ENCODE results near the gene ANKRD27. TPM values are rescaled to one million over a fixed set of nuclear protein-coding genes. Genes with fewer than 3 reads are reported as not detected.
"Not testable (repeated sequence)": the region's sequence is repeated elsewhere in the genome, so short reads cannot be mapped to it uniquely, and the experiment has no call there.

Gene ANKRD27
- total RNA-seq, 1 experiment from 2014 or later: 48.1 TPM

- Histone ChIP-seq H3K4me2 (ENCODE audit: low read depth, low read length, poor library complexity, severe bottlenecking) (no peak overlapping the region), H3K27ac (ENCODE audit: low read length) (no peak overlapping the region), H3K36me3 (ENCODE audit: insufficient read depth, low read length) (peaks cover 7% of the 10 kb centered on the region), H3K4me3 (ENCODE audit: low read length) (no peak overlapping the region), H3K27me3 (ENCODE audit: low read length) (no peaks in the 10 kb centered on the region), H3K9me2 (replicated peaks; ENCODE audit: insufficient read depth, low read length) (no peaks in the 10 kb centered on the region), H3K9ac (ENCODE audit: low read length) (no peak overlapping the region), H3K9me3 (ENCODE audit: low read length) (no peaks in the 10 kb centered on the region), H3K4me1 (ENCODE audit: low read length) (no peaks in the 10 kb centered on the region), H3K79me2 (ENCODE audit: low read length) (no peaks in the 10 kb centered on the region), H4K20me1 (ENCODE audit: insufficient read depth, low read depth, low read length) (no peaks in the 10 kb centered on the region), H2AFZ (ENCODE audit: low read length) (no peak overlapping the region)
- no peak for DNase-seq
Measured at GRCh38 chr19:32605544-32605943, 69.4 kb downstream of the ANKRD27 start.

- Histone ChIP-seq H4K20me1 (ENCODE audit: insufficient read depth, low read depth, low read length) (no peaks in the 10 kb centered on the region), H3K9me3 (ENCODE audit: low read length) (no peaks in the 10 kb centered on the region)
Measured at GRCh38 chr19:32603961-32604360, 71.0 kb downstream of the ANKRD27 start.

GRCh38 chr19:32599736-32600157 lies 75.2 kb downstream of the ANKRD27 start:
- Histone ChIP-seq H3K27ac (ENCODE audit: low read length) (no peak overlapping the region), H3K9me2 (replicated peaks; ENCODE audit: insufficient read depth, low read length) (no peaks in the 10 kb centered on the region), H4K20me1 (ENCODE audit: insufficient read depth, low read depth, low read length) (no peaks in the 10 kb centered on the region), H3K4me3 (ENCODE audit: low read length) (no peak overlapping the region), H3K36me3 (ENCODE audit: insufficient read depth, low read length) (peaks cover 36% of the 10 kb centered on the region), H3K9me3 (ENCODE audit: low read length) (no peaks in the 10 kb centered on the region), H3K4me1 (ENCODE audit: low read length) (no peaks in the 10 kb centered on the region), H3K4me2 (ENCODE audit: low read depth, low read length, poor library complexity, severe bottlenecking) (no peak overlapping the region), H3K27me3 (ENCODE audit: low read length) (no peaks in the 10 kb centered on the region), H3K79me2 (ENCODE audit: low read length) (no peaks in the 10 kb centered on the region), H2AFZ (ENCODE audit: low read length) (no peak overlapping the region), H3K9ac (ENCODE audit: low read length) (no peak overlapping the region)
- DNase-seq: peak; percentile 81

More at GRCh38 chr19:32603961-32604360, 71.0 kb downstream of the ANKRD27 start:
- Histone ChIP-seq H3K4me3 (ENCODE audit: low read length) (no peak overlapping the region), H3K4me2 (ENCODE audit: low read depth, low read length, poor library complexity, severe bottlenecking) (no peak overlapping the region), H3K4me1 (ENCODE audit: low read length) (no peaks in the 10 kb centered on the region), H3K36me3 (ENCODE audit: insufficient read depth, low read length) (peaks cover 13% of the 10 kb centered on the region), H3K27ac (ENCODE audit: low read length) (no peak overlapping the region), H3K79me2 (ENCODE audit: low read length) (no peaks in the 10 kb centered on the region), H3K27me3 (ENCODE audit: low read length) (no peaks in the 10 kb centered on the region), H3K9ac (ENCODE audit: low read length) (no peak overlapping the region), H3K9me2 (replicated peaks; ENCODE audit: insufficient read depth, low read length) (no peaks in the 10 kb centered on the region), H2AFZ (ENCODE audit: low read length) (no peak overlapping the region)
- DNase-seq: no peak

GRCh38 chr19:32599258-32599657 lies 75.7 kb downstream of the ANKRD27 start:
- H3K4me3 ChIP-seq (ENCODE audit: low read length): no peak overlapping the region
- H2AFZ ChIP-seq (ENCODE audit: low read length): no peak overlapping the region
- H3K4me2 ChIP-seq (ENCODE audit: low read depth, low read length, poor library complexity, severe bottlenecking): no peak overlapping the region
- no peaks in the 10 kb centered on the region for H3K9me2 ChIP-seq (replicated peaks; ENCODE audit: insufficient read depth, low read length)
- no peaks in the 10 kb centered on the region for H3K9me3 ChIP-seq (ENCODE audit: low read length)
- H3K27me3 ChIP-seq (ENCODE audit: low read length): no peaks in the 10 kb centered on the region
- no peak for DNase-seq
- no peaks in the 10 kb centered on the region for H4K20me1 ChIP-seq (ENCODE audit: insufficient read depth, low read depth, low read length)
- no peaks in the 10 kb centered on the region for H3K79me2 ChIP-seq (ENCODE audit: low read length)
- H3K4me1 ChIP-seq (ENCODE audit: low read length): no peaks in the 10 kb centered on the region
- H3K36me3 ChIP-seq (ENCODE audit: insufficient read depth, low read length): peaks cover 40% of the 10 kb centered on the region
- H3K27ac ChIP-seq (ENCODE audit: low read length): no peak overlapping the region
- H3K9ac ChIP-seq (ENCODE audit: low read length): no peak overlapping the region

GRCh38 chr19:32598022-32598421 lies 77.0 kb downstream of the ANKRD27 start:
- H3K27me3 ChIP-seq (ENCODE audit: low read length): no peaks in the 10 kb centered on the region
- no peak overlapping the region for H3K27ac ChIP-seq (ENCODE audit: low read length)
- no peaks in the 10 kb centered on the region for H4K20me1 ChIP-seq (ENCODE audit: insufficient read depth, low read depth, low read length)
- no peak overlapping the region for H3K4me3 ChIP-seq (ENCODE audit: low read length)
- no peak overlapping the region for H3K9ac ChIP-seq (ENCODE audit: low read length)
- no peak for DNase-seq
- H3K4me1 ChIP-seq (ENCODE audit: low read length): no peaks in the 10 kb centered on the region
- no peaks in the 10 kb centered on the region for H3K9me2 ChIP-seq (replicated peaks; ENCODE audit: insufficient read depth, low read length)
- H3K9me3 ChIP-seq (ENCODE audit: low read length): no peaks in the 10 kb centered on the region
- H3K4me2 ChIP-seq (ENCODE audit: low read depth, low read length, poor library complexity, severe bottlenecking): no peak overlapping the region
- H3K36me3 ChIP-seq (ENCODE audit: insufficient read depth, low read length): peaks cover 42% of the 10 kb centered on the region
- H2AFZ ChIP-seq (ENCODE audit: low read length): no peak overlapping the region
- no peaks in the 10 kb centered on the region for H3K79me2 ChIP-seq (ENCODE audit: low read length)

GRCh38 chr19:32595491-32595890 lies 79.5 kb downstream of the ANKRD27 start:
- H3K4me3 ChIP-seq (ENCODE audit: low read length): no peak overlapping the region
- no peak for DNase-seq
- no peaks in the 10 kb centered on the region for H3K9me2 ChIP-seq (replicated peaks; ENCODE audit: insufficient read depth, low read length)
- H3K9me3 ChIP-seq (ENCODE audit: low read length): no peaks in the 10 kb centered on the region
- H2AFZ ChIP-seq (ENCODE audit: low read length): no peak overlapping the region
- no peak overlapping the region for H3K4me2 ChIP-seq (ENCODE audit: low read depth, low read length, poor library complexity, severe bottlenecking)
- H3K4me1 ChIP-seq (ENCODE audit: low read length): no peaks in the 10 kb centered on the region
- H4K20me1 ChIP-seq (ENCODE audit: insufficient read depth, low read depth, low read length): no peaks in the 10 kb centered on the region
- H3K36me3 ChIP-seq (ENCODE audit: insufficient read depth, low read length): peaks cover 42% of the 10 kb centered on the region
- no peak overlapping the region for H3K27ac ChIP-seq (ENCODE audit: low read length)
- no peaks in the 10 kb centered on the region for H3K27me3 ChIP-seq (ENCODE audit: low read length)
- no peaks in the 10 kb centered on the region for H3K79me2 ChIP-seq (ENCODE audit: low read length)
- no peak overlapping the region for H3K9ac ChIP-seq (ENCODE audit: low read length)

GRCh38 chr19:32594021-32594420 lies 81.0 kb downstream of the ANKRD27 start:
- Histone ChIP-seq H3K27me3 (ENCODE audit: low read length) (no peaks in the 10 kb centered on the region), H3K27ac (ENCODE audit: low read length) (no peak overlapping the region), H3K36me3 (ENCODE audit: insufficient read depth, low read length) (peaks cover 37% of the 10 kb centered on the region)

GRCh38 chr19:32587747-32588504 lies 87.1 kb downstream of the ANKRD27 start:
- not testable (repeated sequence) for H3K27ac ChIP-seq (ENCODE audit: low read length); H3K9me2 ChIP-seq (replicated peaks; ENCODE audit: insufficient read depth, low read length); H3K4me1 ChIP-seq (ENCODE audit: low read length); H2AFZ ChIP-seq (ENCODE audit: low read length); H3K4me2 ChIP-seq (ENCODE audit: low read depth, low read length, poor library complexity, severe bottlenecking); H3K4me3 ChIP-seq (ENCODE audit: low read length); H3K27me3 ChIP-seq (ENCODE audit: low read length); H3K9me3 ChIP-seq (ENCODE audit: low read length); DNase-seq; H3K9ac ChIP-seq (ENCODE audit: low read length); H4K20me1 ChIP-seq (ENCODE audit: insufficient read depth, low read depth, low read length)
- H3K36me3 ChIP-seq (ENCODE audit: insufficient read depth, low read length): peaks cover 31% of the 10 kb centered on the region
- peaks cover 12% of the 10 kb centered on the region for H3K79me2 ChIP-seq (ENCODE audit: low read length)

More at GRCh38 chr19:32594021-32594420, 81.0 kb downstream of the ANKRD27 start:
- Histone ChIP-seq H3K79me2 (ENCODE audit: low read length) (no peaks in the 10 kb centered on the region), H3K4me3 (ENCODE audit: low read length) (no peak overlapping the region), H2AFZ (ENCODE audit: low read length) (no peak overlapping the region), H3K9me3 (ENCODE audit: low read length) (no peaks in the 10 kb centered on the region), H4K20me1 (ENCODE audit: insufficient read depth, low read depth, low read length) (no peaks in the 10 kb centered on the region), H3K9ac (ENCODE audit: low read length) (no peak overlapping the region), H3K4me1 (ENCODE audit: low read length) (no peaks in the 10 kb centered on the region), H3K9me2 (replicated peaks; ENCODE audit: insufficient read depth, low read length) (no peaks in the 10 kb centered on the region), H3K4me2 (ENCODE audit: low read depth, low read length, poor library complexity, severe bottlenecking) (no peak overlapping the region)
- DNase-seq: no peak

All from Karpas-422 (cell line).